IMR-90 (cell line): ENCODE measurements around the gene SRC. TPM values are rescaled to one million over a fixed set of nuclear protein-coding genes. Genes with fewer than 3 reads are reported as not detected.
A peak's percentile ranks its signal among the peaks of the same experiment; 100 is the strongest.

Experiments used
- ATAC-seq: fragments of 200-7000 bp; cut with Tn5 transposase; 2 replicates; pipeline ENCODE4 v1.9.1; 2020; ENCODE audit warnings: low read depth, mild to moderate bottlenecking, moderate library complexity
- BruUV-seq: library from RNA; stranded (reverse); fragments of 400-500 nt; replicated peaks from 2 replicates; lab custom pipeline; 2021; lab: Mats Ljungman, UMichigan
- CTCF ChIA-PET: fragments of 300-600 bp; formaldehyde crosslinking; extraction: SDS; loops from one replicate; lab custom pipeline; 2021; ENCODE audit warnings: antibody characterized with exemption; lab: Yijun Ruan, JAX
- POLR2A ChIA-PET: fragments of 300-600 bp; sonication (Branson Sonifier 250); formaldehyde crosslinking; loops from one replicate; lab custom pipeline; 2022; ENCODE audit warnings: antibody characterized with exemption; ENCODE audit not compliant: unreplicated experiment; lab: Charles Lee
- DNase-seq: peaks from one replicate; pipeline ENCODE4 v3.0.0; 2013
- H2AFZ ChIP-seq: replicated peaks from 2 replicates; pipeline ENCODE3; 2013; ENCODE audit warnings: low read length, mild to moderate bottlenecking; ENCODE audit not compliant: poor library complexity
- H2AK5ac ChIP-seq: 2 replicates; pipeline ENCODE4 v1.6.1; 2013; ENCODE audit warnings: low read depth, low read length, inconsistent platforms
- H2AK9ac ChIP-seq: replicated peaks from 2 replicates; pipeline ENCODE3; 2013; ENCODE audit warnings: mild to moderate bottlenecking, low read depth, low read length, moderate library complexity; ENCODE audit not compliant: poor library complexity
- H2BK120ac ChIP-seq: 2 replicates; pipeline ENCODE4 v1.6.1; 2013; ENCODE audit warnings: low read depth, low read length, inconsistent platforms
- H2BK15ac ChIP-seq: 3 replicates; pipeline ENCODE4 v1.6.1; 2013; ENCODE audit warnings: low read depth, low read length, inconsistent platforms
- H2BK20ac ChIP-seq: 2 replicates; pipeline ENCODE4 v1.6.1; 2013; ENCODE audit warnings: low read depth, mild to moderate bottlenecking, inconsistent platforms, low read length, moderate library complexity
- H2BK5ac ChIP-seq: 2 replicates; pipeline ENCODE4 v1.6.1; 2013; ENCODE audit warnings: mild to moderate bottlenecking, low read depth, low read length, inconsistent platforms; ENCODE audit not compliant: poor library complexity, severe bottlenecking
- H3K14ac ChIP-seq: replicated peaks from 2 replicates; pipeline ENCODE4 v1.6.1; 2013; ENCODE audit warnings: low read depth, low read length, inconsistent platforms
- H3K18ac ChIP-seq: 2 replicates; pipeline ENCODE4 v1.6.1; 2013; ENCODE audit warnings: low read depth, low read length, control low read depth
- H3K23ac ChIP-seq: 2 replicates; pipeline ENCODE4 v1.6.1; 2013; ENCODE audit warnings: low read depth, low read length, inconsistent platforms
- H3K27ac ChIP-seq: 2 replicates; pipeline ENCODE4 v1.5.1; 2013; ENCODE audit warnings: mild to moderate bottlenecking, control low read depth, low read length; ENCODE audit not compliant: insufficient read depth
- H3K27me3 ChIP-seq: 2 replicates; pipeline ENCODE4 v1.6.1; 2013; ENCODE audit warnings: low read length; ENCODE audit not compliant: control insufficient read depth, insufficient read depth
- H3K36me3 ChIP-seq: 2 replicates; pipeline ENCODE4 v1.6.1; 2013; ENCODE audit warnings: low read length, mixed read lengths; ENCODE audit not compliant: control insufficient read depth, insufficient read depth
- H3K4ac ChIP-seq: 2 replicates; pipeline ENCODE4 v1.6.1; 2013; ENCODE audit warnings: low read depth, low read length, inconsistent platforms
- H3K4me1 ChIP-seq: 2 replicates; pipeline ENCODE4 v1.6.1; 2013; ENCODE audit warnings: low read length, mixed read lengths; ENCODE audit not compliant: control insufficient read depth, insufficient read depth
- H3K4me2 ChIP-seq: 2 replicates; pipeline ENCODE4 v1.6.1; 2013; ENCODE audit warnings: low read depth, mild to moderate bottlenecking, control low read depth, low read length, moderate library complexity
- H3K4me3 ChIP-seq: 2 replicates; pipeline ENCODE4 v1.5.1; 2013; ENCODE audit warnings: low read depth, mild to moderate bottlenecking, control low read depth, low read length, moderate library complexity; ENCODE audit not compliant: insufficient read depth
- H3K56ac ChIP-seq: 2 replicates; pipeline ENCODE4 v1.6.1; 2013; ENCODE audit warnings: low read length, inconsistent platforms; ENCODE audit not compliant: insufficient read depth; ENCODE audit errors: extremely low read depth
- H3K79me1 ChIP-seq, 2 experiments: 2 replicates each; pipeline ENCODE4 v1.6.1; 2013; ENCODE audit warnings: low read length in 2 of 2, inconsistent platforms in 1 of 2, low read depth in 1 of 2
- H3K9ac ChIP-seq: 2 replicates; pipeline ENCODE4 v1.6.1; 2013; ENCODE audit warnings: low read depth, low read length, control low read depth
- H3K9me1 ChIP-seq: 2 replicates; pipeline ENCODE4 v1.6.1; 2013; ENCODE audit warnings: low read length, inconsistent platforms; ENCODE audit not compliant: insufficient read depth
- H3K9me3 ChIP-seq: 2 replicates; pipeline ENCODE4 v1.6.1; 2013; ENCODE audit warnings: low read length; ENCODE audit not compliant: control insufficient read depth, insufficient read depth
- H4K20me1 ChIP-seq: 2 replicates; pipeline ENCODE4 v1.6.1; 2013; ENCODE audit warnings: low read length, inconsistent platforms; ENCODE audit not compliant: insufficient read depth
- H4K5ac ChIP-seq: 2 replicates; pipeline ENCODE4 v1.6.1; 2013; ENCODE audit warnings: mild to moderate bottlenecking, low read depth, low read length, control low read depth
- H4K8ac ChIP-seq, 2 experiments: 2 replicates each; pipeline ENCODE4 v1.6.1; 2013; ENCODE audit warnings: low read depth in 2 of 2, low read length in 2 of 2, control low read depth in 1 of 2, inconsistent platforms in 1 of 2
- H4K91ac ChIP-seq: 2 replicates; pipeline ENCODE4 v1.6.1; 2013; ENCODE audit warnings: low read depth, low read length, inconsistent platforms; ENCODE audit not compliant: insufficient read depth
- BHLHE40 ChIP-seq: fragments of 150-350 bp; IDR thresholded peaks from 2 replicates; pipeline ENCODE4 v1.6.1; 2016; ENCODE audit warnings: mild to moderate bottlenecking, low read depth, low read length
- CEBPB ChIP-seq: IDR thresholded peaks from 2 replicates; pipeline ENCODE4 v1.6.1; 2012; ENCODE audit warnings: low read depth, low read length, improper control_type of control experiment
- CHD1 ChIP-seq: IDR thresholded peaks from 2 replicates; pipeline ENCODE4 v1.6.1; 2012; ENCODE audit warnings: low read depth, low read length, improper control_type of control experiment
- FOS ChIP-seq: fragments of 150-350 bp; IDR thresholded peaks from 2 replicates; pipeline ENCODE4 v1.6.1; 2016; ENCODE audit warnings: low read depth, low read length
- MAFK ChIP-seq: IDR thresholded peaks from 2 replicates; pipeline ENCODE4 v1.6.1; 2012; ENCODE audit warnings: low read depth, low read length, improper control_type of control experiment
- MAZ ChIP-seq: IDR thresholded peaks from 2 replicates; pipeline ENCODE4 v1.6.1; 2012; ENCODE audit warnings: low read depth, mild to moderate bottlenecking, low read length, improper control_type of control experiment, moderate library complexity, borderline replicate concordance
- MXI1 ChIP-seq: IDR thresholded peaks from 2 replicates; pipeline ENCODE4 v1.6.1; 2012; ENCODE audit warnings: low read depth, mild to moderate bottlenecking, low read length, moderate library complexity, borderline replicate concordance
- NFE2L2 ChIP-seq: fragments of 150-350 bp; IDR thresholded peaks from 2 replicates; pipeline ENCODE4 v1.6.1; 2016; ENCODE audit warnings: low read depth, mild to moderate bottlenecking, low read length
- POLR2A ChIP-seq: IDR thresholded peaks from 2 replicates; pipeline ENCODE4 v1.6.1; 2012; ENCODE audit warnings: mild to moderate bottlenecking, low read depth, low read length
- RAD21 ChIP-seq: IDR thresholded peaks from 2 replicates; pipeline ENCODE4 v1.6.1; 2012; ENCODE audit warnings: low read length, improper control_type of control experiment
- RCOR1 ChIP-seq: IDR thresholded peaks from 2 replicates; pipeline ENCODE4 v1.6.1; 2012; ENCODE audit warnings: mild to moderate bottlenecking, low read length, improper control_type of control experiment; ENCODE audit not compliant: insufficient replicate concordance
- RFX5 ChIP-seq: IDR thresholded peaks from 2 replicates; pipeline ENCODE4 v1.8.0; 2012; ENCODE audit warnings: low read depth, mild to moderate bottlenecking, low read length, moderate library complexity
- SMC3 ChIP-seq: fragments of 150-350 bp; IDR thresholded peaks from 2 replicates; pipeline ENCODE4 v1.6.1; 2016; ENCODE audit warnings: low read depth, mild to moderate bottlenecking, antibody characterized with exemption, low read length, moderate library complexity
- WGBS, 2 experiments: methylation state at CpG; one replicate each; pipeline versions ENCODE4 v1.1.5 to v1.1.7; 2013; ENCODE audit warnings: missing lambda C conversion rate in 2 of 2; ENCODE audit not compliant: insufficient read length in 1 of 2; ENCODE audit errors: extremely low coverage in 2 of 2; 5-methylcytosine and 5-hydroxymethylcytosine counted together
- dilution Hi-C: fragments of 300-500 bp; cut with HindIII; formaldehyde crosslinking; loops from one replicate; pipeline ENCODE4 v1.14.3; 2018; ENCODE audit warnings: low sequenced_read_pairs; ENCODE audit not compliant: unreplicated experiment
- in situ Hi-C: fragments of 300-500 bp; cut with MboI; formaldehyde crosslinking; loops from 3 replicates; pipeline ENCODE4 v1.14.3; 2019; ENCODE audit warnings: low sequenced_read_pairs, inconsistent platforms, mixed read lengths
- intact Hi-C: fragments of 100-400 bp; cut with micrococcal nuclease; formaldehyde crosslinking; loops from 2 replicates; pipeline ENCODE4 v1.10.0; 2022
- polyA plus RNA-seq, 3 experiments: library from polyadenylated mRNA; depleted of rRNA; stranded (reverse); fragments of >200 nt; gene quantifications; 2 replicates each; pipeline ENCODE4 v1.2.3, GENCODE V29; 2012; ENCODE audit warnings: low replicate concordance in 1 of 3
- total RNA-seq: library from RNA; depleted of rRNA; stranded (reverse); fragments of >200 nt; gene quantifications from 2 replicates; pipeline ENCODE4 v1.2.3, GENCODE V29; 2012
- TF ChIP-seq, protein P1 (sequence below): fragments of 150-350 bp; IDR thresholded peaks from 2 replicates; pipeline ENCODE4 v1.6.1; 2016; ENCODE audit warnings: low read depth, mild to moderate bottlenecking, low read length, moderate library complexity, borderline replicate concordance
- TF ChIP-seq, protein P2 (sequence below): fragments of 150-350 bp; IDR thresholded peaks from 2 replicates; pipeline ENCODE4 v1.6.1; 2017; ENCODE audit warnings: mild to moderate bottlenecking, antibody characterized with exemption, low read length, low read depth

Gene SRC
- total and polyA plus RNA-seq, 2 of the 4 experiments (the other 2 are of a cell fraction), result 7.0 to 24.2 TPM

DNA sequence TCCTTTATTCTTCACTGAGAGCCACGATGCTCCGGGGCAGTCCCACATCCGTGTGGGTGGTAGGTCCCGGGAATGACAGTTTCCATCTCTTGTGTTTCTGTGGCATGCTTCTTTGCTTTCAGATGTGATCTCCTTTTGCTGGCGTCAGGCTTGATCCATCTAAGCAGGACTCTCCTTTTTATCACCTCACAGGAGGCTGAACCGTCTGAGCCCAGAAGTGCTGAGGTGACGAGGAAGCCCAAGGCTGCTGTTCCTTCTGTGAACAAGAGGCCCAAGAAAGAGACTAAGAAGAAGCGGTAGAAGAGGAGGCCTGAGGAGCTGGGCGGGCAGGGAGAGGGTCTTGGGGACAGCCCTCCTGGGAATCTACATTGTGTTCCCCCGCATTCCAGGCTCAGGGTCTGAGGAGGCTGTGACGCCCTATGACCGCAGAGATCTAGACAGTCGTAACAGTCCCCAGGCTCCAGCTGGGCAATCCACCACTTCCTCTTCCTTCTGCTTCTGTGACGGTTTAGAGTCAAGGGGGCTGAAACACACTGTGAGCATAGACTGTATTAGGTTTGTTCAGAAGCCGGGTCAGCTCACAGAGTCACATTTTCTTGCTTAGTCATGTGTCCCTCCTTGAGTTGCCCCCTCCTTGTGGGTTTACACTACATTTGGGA is 29.7 kb upstream of the SRC start:
- Histone ChIP-seq H2AK5ac (peak overlapping the region; percentile 68; the same call in 1 of the 2 replicates), H2BK15ac (peak overlapping the region; percentile 41; the same call in 1 of the 3 replicates), H2BK120ac (no peak overlapping the region), H3K27me3 (no peaks in the 10 kb centered on the region), H4K20me1 (peaks cover 3% of the 10 kb centered on the region; the same call in 1 of the 2 replicates), H4K5ac (no peak overlapping the region), H2AFZ (no peak overlapping the region), H3K4me2 (no peak overlapping the region), H3K79me1 (peaks cover 23 to 56% of the 10 kb centered on the region in 2 experiments), H3K27ac (no peak overlapping the region), H3K4ac (peak overlapping the region; percentile 15; the same call in 1 of the 2 replicates), H4K91ac (no peak overlapping the region), H3K9me3 (no peaks in the 10 kb centered on the region), H3K14ac (no peak overlapping the region), H3K56ac (no peak overlapping the region), H2BK20ac (0 out of 2 replicates have a peak overlapping the region, but pooled peaks have one; percentile 17), H4K8ac (no peak overlapping the region; a peak in 1 of 4 replicates), H3K4me1 (peaks cover 35% of the 10 kb centered on the region), H3K9ac (no peak overlapping the region), H2BK5ac (no peak overlapping the region), H3K23ac (no peak overlapping the region), H2AK9ac (no peak overlapping the region), H3K18ac (no peak overlapping the region), H3K9me1 (peaks cover 39% of the 10 kb centered on the region), H3K4me3 (no peak overlapping the region), H3K36me3 (peaks cover 23% of the 10 kb centered on the region)
- WGBS, 2 experiments, result 93% methylated on average over 3 of the region's 15 CpGs; no CpG with 5 or more reads in 1 of the 2 experiments
- in situ Hi-C loops, result no loop called here
- intact Hi-C loops, result no loop called here
- no TSS peak for BruUV-seq
- CTCF ChIA-PET, result no interaction called here
- ATAC-seq (no peak), DNase-seq (no peak)
- POLR2A ChIA-PET, result no interaction called here
- TF ChIP-seq RCOR1, result no peak
- TF ChIP-seq POLR2A, result no peak
- no peak for TF ChIP-seq NFE2L2
- TF ChIP-seq SMC3, result no peak
- no peak for TF ChIP-seq MAFK
- TF ChIP-seq RAD21, result no peak
- TF ChIP-seq, protein P1, sequence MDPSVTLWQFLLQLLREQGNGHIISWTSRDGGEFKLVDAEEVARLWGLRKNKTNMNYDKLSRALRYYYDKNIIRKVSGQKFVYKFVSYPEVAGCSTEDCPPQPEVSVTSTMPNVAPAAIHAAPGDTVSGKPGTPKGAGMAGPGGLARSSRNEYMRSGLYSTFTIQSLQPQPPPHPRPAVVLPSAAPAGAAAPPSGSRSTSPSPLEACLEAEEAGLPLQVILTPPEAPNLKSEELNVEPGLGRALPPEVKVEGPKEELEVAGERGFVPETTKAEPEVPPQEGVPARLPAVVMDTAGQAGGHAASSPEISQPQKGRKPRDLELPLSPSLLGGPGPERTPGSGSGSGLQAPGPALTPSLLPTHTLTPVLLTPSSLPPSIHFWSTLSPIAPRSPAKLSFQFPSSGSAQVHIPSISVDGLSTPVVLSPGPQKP, result no peak
- TF ChIP-seq FOS, result no peak
- TF ChIP-seq RFX5, result no peak
- no peak for TF ChIP-seq BHLHE40
- TF ChIP-seq, protein P2, sequence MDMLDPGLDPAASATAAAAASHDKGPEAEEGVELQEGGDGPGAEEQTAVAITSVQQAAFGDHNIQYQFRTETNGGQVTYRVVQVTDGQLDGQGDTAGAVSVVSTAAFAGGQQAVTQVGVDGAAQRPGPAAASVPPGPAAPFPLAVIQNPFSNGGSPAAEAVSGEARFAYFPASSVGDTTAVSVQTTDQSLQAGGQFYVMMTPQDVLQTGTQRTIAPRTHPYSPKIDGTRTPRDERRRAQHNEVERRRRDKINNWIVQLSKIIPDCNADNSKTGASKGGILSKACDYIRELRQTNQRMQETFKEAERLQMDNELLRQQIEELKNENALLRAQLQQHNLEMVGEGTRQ, result no peak
- no peak for TF ChIP-seq MAZ
- TF ChIP-seq CHD1, result no peak
- no peak for TF ChIP-seq MXI1
- no peak for TF ChIP-seq CEBPB
- dilution Hi-C loops, result no loop called here
